Cerebellar cortex (tissue), 1 donor: ENCODE results near the gene SMTNL2.
"Not testable (repeated sequence)": the region's sequence is repeated elsewhere in the genome, so short reads cannot be mapped to it uniquely, and the experiment has no call there.

ENCODE experiments used
- DNase-seq: peaks from one replicate; pipeline ENCODE4 v3.0.0-alpha.2; 2015; ENCODE audit warnings: low spot score

The SMTNL2 gene

GRCh38 chr17:4585638-4585994, 1.3 kb downstream of the SMTNL2 start:
- no peak for DNase-seq

- DNase-seq = no peak
Observed at GRCh38 chr17:4586043-4586442, 1.7 kb downstream of the SMTNL2 start.

GRCh38 chr17:4587195-4587594, 2.9 kb downstream of the SMTNL2 start:
- DNase-seq = no peak

- DNase-seq = no peak
Observed at GRCh38 chr17:4587803-4588202, 3.5 kb downstream of the SMTNL2 start.

- no peak for DNase-seq
Observed at GRCh38 chr17:4588391-4588790, 4.1 kb downstream of the SMTNL2 start.

GRCh38 chr17:4588898-4589625, 4.7 kb downstream of the SMTNL2 start:
- DNase-seq = no peak

- DNase-seq = not testable (repeated sequence)
Observed at GRCh38 chr17:4590042-4590441, 5.7 kb downstream of the SMTNL2 start.

GRCh38 chr17:4590981-4591453, 6.7 kb downstream of the SMTNL2 start:
- DNase-seq = no peak

GRCh38 chr17:4591529-4591928, 7.2 kb downstream of the SMTNL2 start:
- DNase-seq = no peak

- DNase-seq = no peak
Observed at GRCh38 chr17:4592240-4593005, 8.1 kb downstream of the SMTNL2 start.

GRCh38 chr17:4593021-4593421, 8.7 kb downstream of the SMTNL2 start:
- DNase-seq = no peak

GRCh38 chr17:4594406-4594805, 10.1 kb downstream of the SMTNL2 start:
- DNase-seq = no peak

GRCh38 chr17:4594931-4595684, 10.8 kb downstream of the SMTNL2 start:
- DNase-seq = no peak

GRCh38 chr17:4595685-4596342, 11.5 kb downstream of the SMTNL2 start:
- not testable (repeated sequence) for DNase-seq

- no peak for DNase-seq
Observed at GRCh38 chr17:4596636-4597380, 12.5 kb downstream of the SMTNL2 start.

- no peak for DNase-seq
Observed at GRCh38 chr17:4597975-4598374, 13.6 kb downstream of the SMTNL2 start.

- no peak for DNase-seq
Observed at GRCh38 chr17:4598776-4599504, 14.6 kb downstream of the SMTNL2 start.

GRCh38 chr17:4599505-4600281, 15.4 kb downstream of the SMTNL2 start:
- DNase-seq = peak; percentile 38

- DNase-seq = no peak
Observed at GRCh38 chr17:4600563-4600962, 16.2 kb downstream of the SMTNL2 start.

GRCh38 chr17:4601326-4601725, 17.0 kb downstream of the SMTNL2 start:
- no peak for DNase-seq
